ENCODE results near the gene OR2A14.
"Not testable (repeated sequence)": the region's sequence is repeated elsewhere in the genome, so short reads cannot be mapped to it uniquely, and the experiment has no call there.

The OR2A14 gene

GRCh38 chr7:144148224-144148827 is 25.4 kb downstream of the OR2A14 start:
- no peak for DNase-seq (ENCODE audit: low spot score)

- no peak for DNase-seq (ENCODE audit: low spot score)
These were observed 35.9 kb downstream of the OR2A14 start for GRCh38 chr7:144158861-144159260.

- no peak for DNase-seq (ENCODE audit: low spot score)
These were observed 41.8 kb downstream of the OR2A14 start for GRCh38 chr7:144164784-144165183.

GRCh38 chr7:144171594-144172350 is 48.8 kb downstream of the OR2A14 start:
- DNase-seq (ENCODE audit: low spot score): not testable (repeated sequence)

GRCh38 chr7:144174613-144175012 is 51.6 kb downstream of the OR2A14 start:
- no peak for DNase-seq (ENCODE audit: low spot score)

GRCh38 chr7:144178380-144179164 is 55.6 kb downstream of the OR2A14 start:
- DNase-seq (ENCODE audit: low spot score): not testable (repeated sequence)

GRCh38 chr7:144179165-144179479 is 56.1 kb downstream of the OR2A14 start:
- DNase-seq (ENCODE audit: low spot score): not testable (repeated sequence)

Measured in left forelimb (tissue), 1 donor.